NCI-H446 treated with DMSO at 0.1 percent for 48 hours (cell line): ENCODE results near the gene DENND6B.

Experiments
- DNase-seq: peaks from one replicate; lab custom pipeline; 2025; lab: John Stamatoyannopoulos, UW

The DENND6B gene

DNA sequence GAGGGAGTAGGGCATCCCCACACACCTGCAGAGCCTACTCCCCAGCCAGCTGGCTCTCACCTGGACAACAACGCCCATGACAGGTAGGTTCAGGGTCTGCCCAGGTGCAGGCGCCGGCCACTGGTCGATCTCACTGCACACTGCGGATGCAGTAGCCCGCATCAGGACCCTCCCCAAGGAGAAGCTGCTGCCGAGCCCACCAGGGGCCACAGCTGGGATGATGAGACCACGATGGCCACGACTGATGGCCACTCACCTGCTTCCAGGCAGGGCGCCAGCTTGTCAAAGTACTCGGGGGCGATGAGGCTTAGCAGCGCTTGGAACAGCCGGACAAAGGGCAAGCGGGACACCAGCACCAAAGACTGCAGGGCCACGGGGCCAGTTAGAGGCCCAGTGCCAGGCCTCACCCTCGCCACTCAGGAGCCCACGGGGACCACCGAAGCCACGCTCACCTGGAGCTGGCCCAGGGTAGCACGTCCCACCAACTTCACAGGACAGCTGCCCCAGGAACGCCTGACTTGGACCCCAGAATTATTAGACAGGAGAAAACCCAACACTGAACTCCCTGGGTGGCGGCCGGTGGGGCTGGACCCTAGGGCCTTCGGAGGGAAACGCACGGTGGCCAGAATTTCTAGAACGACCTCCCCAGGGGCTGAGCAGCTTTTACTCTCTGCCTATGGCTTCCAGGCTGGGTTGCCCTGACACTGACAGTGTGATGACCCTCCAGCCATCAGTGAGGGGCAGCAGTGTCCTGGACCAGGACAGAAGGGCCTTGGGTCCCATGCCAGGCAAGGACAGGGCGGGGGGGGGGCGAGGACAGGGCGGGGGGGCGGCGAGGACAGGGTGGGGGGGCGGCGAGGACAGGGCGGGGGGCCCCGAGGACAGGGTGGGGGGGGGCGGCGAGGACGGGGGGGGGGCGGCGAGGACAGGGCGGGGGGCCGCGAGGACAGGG is 10.4 kb downstream of the DENND6B start:
- DNase-seq, result no peak

DNA sequence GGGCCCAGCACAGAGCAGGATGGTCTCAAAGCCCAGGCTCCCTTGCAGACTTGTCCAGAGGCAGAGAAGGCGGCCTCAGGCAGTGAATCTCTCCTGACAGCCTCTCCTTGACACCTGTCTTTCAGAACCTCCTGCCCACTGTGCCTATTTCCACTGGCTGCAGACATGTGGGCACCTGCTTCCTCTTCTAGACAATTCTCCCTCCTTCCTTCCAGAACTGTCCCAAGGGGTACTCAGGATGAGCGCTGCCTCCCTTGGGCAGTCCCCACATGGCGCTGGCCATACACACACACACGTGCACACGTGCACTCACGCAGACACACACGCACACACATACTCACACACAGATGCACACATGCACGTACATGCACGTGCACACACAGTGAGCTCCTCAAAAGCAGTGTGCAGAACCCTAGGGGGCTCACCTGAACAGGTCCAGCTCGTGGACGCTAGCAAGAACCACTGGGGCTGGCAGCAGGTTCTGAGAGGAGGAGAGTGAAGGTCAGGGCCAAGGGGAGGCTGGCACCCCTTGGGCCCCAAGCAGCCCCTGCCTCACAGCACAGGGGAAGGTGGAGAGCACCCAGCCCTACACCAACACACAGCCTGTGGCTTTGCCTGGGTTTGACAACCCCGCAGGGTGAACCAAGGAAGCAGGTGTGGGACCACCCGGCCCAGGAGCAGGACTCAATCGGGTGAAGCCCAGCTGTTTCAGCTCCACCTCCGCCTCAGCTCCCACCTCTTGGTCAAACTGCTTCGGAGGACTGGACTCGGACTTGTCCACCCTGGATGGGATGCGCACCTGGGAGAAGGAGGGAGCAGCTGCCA is 11.3 kb downstream of the DENND6B start:
- DNase-seq, result no peak

DNA sequence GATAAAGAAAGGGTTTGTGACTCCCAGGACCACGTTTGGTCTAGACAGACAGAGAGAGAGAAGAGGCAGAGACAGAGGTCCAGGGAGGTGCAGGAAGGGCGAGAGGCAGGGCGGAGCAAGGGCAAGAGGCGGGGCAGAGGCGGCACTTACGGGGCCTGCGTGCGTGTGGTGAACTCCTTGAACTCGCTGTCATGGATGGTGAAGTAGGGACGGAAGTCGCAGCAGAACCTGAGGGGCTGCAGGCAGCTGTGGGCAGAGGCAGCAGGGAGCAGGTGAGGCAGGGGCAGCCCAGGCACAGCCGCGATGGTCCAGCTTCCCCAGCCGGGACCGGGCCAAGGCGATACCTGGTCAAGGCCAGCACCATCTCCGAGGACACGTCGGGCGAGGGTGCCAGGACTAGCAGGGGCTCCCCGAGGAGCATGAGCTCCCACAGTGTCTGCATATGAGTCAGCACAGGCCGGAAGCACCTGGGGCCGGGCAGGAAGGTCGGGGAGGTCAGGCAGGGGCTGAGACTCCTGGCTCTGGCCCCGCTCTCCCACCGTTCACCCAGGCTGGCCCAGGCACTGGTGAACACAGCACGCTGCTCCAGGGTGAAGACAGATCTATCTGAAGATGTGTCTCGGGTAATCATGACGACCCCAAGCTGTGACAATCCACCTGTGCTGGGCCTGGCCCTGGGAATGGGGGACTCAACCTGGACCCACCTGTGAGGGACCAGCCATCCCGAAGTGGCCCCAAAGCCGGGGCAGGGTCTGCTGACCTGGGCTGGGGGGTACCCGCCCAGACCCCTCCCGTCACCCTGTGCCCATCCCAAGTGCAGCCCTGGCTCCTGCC is 12.1 kb downstream of the DENND6B start:
- no peak for DNase-seq

DNA sequence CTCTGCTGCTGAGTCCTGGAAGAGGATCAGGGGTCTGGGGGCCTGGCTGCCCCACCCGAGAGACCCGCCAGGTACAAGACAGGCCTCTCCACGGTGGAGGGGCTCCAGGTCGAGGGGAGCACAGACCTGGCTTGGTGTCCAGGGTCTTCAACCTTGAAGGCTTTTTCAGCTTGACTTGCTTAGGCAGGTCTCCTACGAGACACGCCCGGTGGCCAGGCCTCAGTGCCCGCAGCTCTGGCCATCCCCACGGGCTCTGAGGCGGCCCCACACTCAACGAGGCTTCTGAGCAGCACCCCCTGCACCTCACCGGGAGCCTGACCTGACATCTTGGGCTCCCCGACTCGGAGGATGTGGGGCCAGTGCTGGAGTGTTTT is 12.7 kb downstream of the DENND6B start:
- no peak for DNase-seq

DNA sequence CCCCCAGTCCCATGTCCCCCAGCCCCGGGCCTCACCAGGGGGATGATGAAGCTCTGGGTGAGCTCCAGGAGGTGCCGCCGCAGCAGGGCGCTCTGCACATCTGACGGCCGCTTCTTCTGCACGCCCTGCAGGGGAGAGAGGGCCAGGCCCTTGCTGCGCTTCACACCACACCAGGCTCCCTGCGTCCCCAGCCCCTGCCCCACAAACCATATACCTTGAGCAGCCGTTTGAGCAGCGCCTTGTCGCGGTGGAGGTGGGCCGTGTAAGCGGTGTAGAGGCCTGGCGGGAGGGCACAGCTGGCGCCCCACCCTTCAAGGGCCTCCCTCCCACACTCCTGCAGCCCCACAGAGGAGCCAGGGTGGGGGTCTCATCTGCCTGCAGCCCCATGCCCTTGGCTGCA is 13.2 kb downstream of the DENND6B start:
- DNase-seq, result no peak

DNA sequence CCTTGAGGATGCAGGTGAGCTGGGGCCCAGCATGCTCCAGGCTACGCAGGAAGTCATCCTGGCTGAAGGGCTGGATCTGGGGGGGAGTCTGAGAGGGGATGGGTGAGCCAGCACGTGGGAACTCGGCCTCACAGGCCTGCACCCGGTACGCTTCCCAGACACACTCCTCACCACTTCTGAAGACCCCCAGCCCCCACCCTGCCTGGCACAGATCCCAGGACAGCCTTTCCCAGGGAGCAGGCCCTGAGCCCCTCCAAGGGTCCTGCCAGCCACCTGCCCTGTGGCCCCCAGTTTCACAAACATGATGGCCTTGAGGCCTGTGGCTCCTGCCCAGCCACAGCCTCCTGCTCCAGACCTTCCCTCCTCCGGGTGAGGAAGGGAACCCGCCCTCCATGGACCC is 13.8 kb downstream of the DENND6B start:
- no peak for DNase-seq

DNA sequence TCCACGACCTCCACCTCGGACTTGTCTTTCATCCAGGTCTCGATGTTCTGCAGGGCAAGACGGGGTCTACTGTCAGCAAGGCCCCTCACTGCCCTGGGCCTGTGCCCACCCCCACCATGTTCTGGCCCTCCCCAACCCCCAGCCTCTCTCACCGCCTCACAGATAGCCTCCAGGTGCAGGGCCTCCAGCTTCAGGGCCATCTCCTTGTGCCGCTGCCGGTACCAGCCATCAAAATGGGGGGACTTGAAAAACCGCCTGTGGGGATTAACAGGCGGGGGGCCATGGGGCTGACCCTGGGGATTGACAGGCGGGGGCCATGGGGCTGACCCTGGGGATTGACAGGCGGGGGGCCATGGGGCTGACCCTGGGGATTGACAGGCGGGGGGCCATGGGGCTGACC is 14.4 kb downstream of the DENND6B start:
- no peak for DNase-seq

DNA sequence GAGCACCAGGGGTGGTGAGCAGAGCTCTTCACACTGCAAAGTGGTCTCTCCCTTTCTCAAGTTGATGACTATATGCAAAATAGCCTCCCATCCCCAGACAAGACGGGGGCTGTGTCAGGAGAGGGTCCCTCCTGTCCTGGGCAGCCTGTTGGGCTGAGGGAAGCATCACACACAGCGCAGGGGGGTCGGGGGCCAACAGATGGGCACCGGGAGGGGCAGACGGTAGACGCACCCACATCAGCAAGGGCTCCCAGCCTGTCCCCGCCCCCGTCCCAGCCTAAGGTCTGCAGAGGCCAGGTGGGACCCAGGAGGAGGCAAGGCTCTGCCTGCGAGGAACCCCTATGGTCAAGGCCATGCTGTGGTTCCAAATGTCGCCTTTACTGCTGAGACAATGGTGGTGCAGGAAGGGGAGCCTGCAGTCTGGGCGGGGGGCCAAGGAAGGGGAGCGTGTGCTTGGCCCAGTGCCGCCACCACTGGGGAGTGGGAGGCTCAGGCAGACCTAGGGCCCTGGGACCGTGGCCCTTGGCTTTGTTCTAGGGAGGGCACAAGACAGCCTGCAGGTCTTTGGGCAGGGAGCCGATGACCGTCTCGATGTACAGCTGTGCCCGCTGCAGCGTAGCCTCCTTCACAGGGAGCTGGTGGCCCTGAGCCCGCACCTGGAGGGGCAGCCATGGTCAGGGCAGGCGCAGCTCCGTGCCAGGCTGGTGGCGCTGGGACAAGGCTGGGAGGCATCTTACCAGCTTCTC is 15.0 kb downstream of the DENND6B start:
- no peak for DNase-seq

DNA sequence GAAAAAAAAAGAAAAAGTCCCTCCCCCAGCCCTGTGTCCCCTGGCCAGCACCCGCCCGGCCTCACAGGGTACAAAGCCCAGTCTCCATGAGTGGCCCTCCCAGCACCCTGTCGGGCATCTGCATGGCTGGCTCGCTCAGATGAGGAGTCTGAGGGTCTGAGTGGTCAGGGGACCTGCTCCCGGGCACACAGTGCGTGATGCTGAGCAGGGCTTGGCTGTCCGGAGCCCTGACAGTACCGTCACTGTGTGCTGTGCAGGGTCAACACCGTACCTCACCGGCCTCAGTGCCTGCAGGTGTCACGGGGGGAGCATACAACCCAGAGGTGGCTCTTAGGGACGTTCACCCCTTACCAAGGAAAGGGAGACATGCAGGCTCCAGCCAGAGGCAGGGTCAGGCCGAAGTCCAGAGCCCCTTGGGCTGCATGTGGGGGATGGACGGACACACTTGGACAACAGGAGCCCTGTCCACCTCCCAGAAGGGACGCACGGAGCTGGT is 15.8 kb downstream of the DENND6B start:
- no peak for DNase-seq

DNA sequence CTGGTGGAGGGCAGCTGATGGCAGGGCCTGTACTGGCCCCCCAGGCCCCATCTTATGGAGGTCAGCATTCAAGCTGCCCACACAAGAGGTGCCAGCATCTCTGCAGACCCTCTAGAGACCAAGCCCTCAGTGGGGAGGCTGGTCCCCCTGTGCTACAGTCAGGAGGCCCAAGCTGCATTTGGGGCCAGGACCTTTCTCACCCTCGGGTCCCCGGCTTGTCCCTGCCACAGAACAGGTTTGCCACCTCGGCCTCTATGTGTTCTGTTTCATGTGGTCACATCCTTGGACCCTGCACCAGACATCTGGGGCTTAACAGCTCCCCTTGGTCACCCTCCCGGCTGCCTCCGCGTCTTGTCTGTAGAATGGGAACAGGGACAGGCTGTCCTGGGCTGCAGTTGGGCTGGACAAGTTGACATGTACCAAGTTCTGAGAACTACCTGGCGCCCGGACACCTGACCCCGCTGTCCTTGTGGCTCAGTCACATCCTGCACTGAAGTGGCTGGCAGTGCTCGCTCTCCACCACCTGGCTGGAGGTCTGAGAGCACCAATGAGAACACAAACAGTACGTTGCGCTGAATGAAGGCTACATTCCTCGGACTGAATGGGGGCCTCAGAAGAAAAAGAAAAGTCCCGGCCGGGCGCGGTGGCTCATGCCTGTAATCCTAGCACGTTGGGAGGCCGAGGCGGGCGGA is 16.6 kb downstream of the DENND6B start:
- no peak for DNase-seq

DNA sequence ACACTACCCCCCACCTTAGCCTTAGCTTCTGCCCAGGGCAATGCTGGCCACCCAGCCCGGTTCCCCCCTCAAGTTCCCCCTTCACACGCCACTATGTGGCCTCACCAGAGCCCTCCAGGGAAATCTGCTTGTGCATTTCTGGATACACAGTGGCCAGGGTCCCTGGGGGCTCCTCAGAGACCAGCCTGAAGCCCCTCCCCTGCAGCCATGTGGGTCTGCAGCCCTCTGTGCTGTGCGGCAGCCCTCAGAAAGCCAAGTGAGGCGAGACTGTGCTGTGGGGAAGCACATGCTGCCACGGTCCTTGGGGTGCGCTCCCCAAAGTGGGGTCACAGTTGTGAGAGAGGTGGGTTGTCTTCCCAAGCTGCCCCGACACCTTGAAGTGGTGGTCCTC is 17.2 kb downstream of the DENND6B start:
- DNase-seq, result no peak

DNA sequence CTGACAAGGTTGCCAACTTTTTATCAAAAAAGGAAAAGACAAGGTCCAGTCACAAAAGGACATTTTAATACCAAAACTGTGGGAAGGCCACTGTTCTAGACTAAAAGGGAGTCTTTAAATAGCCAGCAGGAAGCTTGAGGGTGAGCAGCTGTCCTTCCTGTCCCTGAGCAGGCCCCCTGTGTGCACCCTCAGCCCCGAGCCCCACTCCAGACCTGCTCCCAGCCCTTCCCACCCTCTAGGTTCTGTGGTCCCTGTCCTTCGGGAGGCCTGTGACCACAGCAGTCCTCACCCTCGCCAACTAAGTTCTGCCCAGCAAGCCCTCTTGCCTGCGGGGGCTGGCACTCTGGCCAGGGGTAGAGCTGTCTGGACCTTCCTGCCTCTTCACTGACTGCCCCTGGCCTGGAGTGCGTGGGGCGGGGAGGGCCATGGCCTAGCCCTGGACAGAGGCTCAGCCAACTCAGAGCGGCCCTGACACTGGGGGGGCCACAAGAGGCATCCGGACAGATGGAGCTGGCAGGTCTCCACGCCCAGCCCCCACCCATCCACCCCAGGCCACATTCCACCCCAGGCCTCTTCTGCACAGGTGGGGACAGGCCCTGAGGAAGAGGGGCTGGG is 17.7 kb downstream of the DENND6B start:
- DNase-seq, result no peak

DNA sequence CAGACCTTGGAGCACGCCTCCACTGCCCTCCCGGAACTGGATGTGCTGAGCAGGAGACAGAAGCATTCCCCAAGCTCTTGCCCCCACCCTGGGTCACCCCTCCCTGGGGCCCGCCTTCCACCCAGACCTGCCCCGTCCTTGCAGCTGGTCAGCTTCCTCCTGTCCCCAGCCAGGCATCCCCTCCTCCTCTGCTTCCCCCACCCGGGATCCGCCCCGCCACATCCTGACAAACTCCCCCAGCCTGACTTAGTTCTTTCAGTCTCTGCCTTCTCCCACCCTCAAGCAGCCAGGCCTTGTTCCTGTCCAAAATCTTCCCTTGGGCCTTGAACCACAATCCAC is 18.2 kb downstream of the DENND6B start:
- DNase-seq, result no peak

DNA sequence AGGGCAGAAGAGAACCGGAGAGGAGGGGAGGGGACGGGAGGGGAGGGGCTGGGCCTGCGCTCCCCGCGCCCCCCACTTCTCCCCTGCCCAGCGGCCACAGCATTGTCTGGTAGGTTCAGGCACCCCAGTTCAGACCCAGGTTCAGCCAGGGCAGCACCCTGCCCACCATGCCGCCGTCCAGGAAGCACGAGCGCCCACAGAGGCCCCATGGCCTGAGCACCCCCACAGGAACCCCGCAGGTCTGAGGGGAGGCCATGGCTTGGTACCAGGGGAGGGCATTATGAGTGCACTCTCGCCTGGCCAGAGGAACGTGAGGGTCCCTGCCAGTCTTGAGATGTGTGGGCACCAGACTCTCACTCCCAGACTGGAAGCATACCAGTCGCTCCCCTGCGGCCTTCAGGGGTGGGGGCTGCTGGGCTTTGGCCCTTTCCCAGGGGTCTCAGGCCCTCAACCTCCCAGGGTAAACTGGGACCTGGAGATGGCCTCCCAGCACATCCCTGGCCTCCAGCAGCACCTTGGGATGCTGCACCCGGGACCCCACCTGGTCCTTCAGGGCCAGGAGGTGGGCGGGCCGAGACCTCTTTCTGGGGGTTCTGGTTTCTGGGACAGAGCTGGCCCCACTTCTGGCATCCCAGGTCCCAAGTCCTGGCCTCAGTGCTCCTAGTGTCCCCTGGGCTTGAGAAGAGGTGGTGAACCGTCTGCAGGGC is 18.8 kb downstream of the DENND6B start:
- no peak for DNase-seq

DNA sequence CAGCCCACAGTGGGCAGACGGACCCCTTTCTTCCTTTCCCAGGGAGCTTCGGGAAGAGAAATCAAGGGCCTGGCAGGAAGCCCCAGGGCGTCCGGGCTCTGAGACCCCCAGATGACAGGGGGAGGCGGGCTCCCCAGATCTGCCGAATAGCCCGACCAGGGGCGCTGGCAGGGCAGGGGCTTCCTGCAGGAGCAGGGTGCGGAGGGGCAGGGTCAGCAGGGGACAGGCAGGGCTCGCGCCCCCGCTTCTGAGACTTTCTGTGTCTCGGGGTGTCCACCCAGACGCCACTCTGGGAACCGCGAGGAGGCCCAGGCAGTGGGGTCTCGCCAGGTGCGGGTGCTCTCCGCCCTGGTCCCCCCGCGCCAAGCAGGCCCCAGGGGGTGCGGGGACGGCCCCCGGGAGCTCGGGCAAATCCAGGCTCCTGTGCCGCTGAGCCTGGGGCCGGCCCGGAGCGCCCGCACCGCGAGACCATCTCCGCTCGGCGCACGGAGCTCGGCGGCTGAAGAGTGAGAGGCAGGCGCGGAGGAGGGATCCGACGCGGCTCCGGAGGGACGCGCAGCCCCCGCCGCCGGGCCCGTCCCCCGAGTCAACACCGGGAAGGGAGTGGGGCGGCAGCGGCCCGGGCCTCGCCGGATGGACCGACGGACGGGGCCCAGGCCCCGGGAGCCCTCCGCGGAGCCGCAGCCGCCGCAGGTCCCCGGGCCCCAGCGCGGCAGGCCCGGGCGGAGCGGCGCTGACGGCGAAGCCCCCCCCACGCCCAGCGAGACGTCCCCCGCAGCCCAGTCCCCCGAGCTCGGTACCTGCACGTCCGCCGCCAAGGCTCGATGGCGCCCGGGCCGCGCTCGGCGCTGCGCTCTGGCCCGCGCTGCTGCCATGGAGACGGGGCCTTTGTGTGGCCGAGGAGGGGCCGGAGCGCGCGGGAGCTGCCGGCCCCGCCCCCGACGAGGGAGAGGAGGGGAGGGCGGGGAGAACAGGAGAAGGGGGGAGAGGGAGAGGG is 19.8 kb downstream of the DENND6B start, which contains the start of gene PLXNB2:
TSS of gene PLXNB2 (minus strand) at position 894 of the 997 bp plus-strand sequence. CDS start 17,062 bp downstream, outside the sequence.
- peak; percentile 47 for DNase-seq

DNA sequence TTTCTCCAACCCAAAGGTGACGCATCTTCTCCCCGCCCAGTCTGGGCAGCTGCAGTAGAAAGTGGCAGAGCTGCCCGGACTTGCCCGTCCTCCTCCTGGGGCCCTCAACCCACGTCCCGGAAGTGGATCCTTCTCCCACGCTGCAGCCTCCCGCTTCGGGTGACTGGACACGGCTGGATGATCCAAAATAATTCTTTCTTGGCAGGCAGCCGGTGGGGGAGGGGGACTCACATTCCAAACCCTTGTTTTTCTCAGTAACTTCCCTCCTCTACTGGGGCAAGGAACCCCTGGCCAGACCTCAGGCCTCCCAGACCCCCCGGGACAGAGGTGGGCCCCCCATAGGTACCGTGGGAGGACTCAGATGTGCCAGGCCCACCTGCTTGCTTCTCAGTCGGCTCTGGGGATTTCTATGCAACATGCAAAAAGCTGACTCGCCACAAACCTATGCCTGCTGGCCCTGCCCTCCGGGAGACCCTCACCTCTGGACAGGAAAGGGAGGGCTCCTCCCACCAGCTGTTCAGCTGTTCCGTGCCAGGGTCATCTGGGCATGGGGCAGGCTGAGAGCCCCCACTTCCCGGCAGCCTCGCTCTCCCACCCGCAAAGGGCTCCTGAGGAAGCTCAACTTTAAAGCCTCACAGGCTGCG is 20.8 kb downstream of the DENND6B start:
- peak; percentile 88 for DNase-seq

DNA sequence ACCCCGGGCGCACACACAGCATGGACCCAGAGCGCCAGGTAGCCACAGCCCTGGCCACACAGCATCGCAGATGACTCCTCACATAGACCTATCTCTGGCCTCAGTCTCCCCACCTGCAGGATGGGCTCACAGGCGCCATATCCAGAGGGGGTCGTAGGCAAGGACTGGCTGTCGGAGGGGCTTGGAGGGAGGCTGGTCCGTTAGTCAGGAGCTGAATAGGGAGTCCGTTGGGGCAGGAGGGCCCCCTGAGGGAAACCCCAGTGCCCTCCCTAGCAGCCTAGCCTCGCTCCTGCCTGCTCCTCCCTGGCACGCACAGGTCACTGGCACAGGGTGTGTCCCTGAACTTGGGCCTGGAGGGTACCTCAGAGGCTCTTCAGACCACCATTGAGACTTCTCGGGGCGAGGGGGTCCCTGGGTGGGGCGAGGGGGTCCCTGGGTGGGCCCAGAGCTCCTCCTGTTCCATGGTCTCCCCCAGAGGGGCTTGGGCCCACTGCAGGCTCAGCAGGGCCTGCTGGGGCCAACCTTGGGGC is 21.4 kb downstream of the DENND6B start:
- no peak for DNase-seq
